GM19238 (cell line): ENCODE data around the gene SRC.

Experiments used
- DNase-seq: peaks from one replicate; pipeline ENCODE4 v3.0.0; 2011; ENCODE audit warnings: low spot score; ENCODE audit not compliant: insufficient read length

SRC gene

GRCh38 chr20:37345339-37346235, at the start of gene SRC:
Gene SRC (plus strand): TSS chr20:37346140. CDS start chr20:37384154, 38,014 bp downstream.
- peak; percentile 63 for DNase-seq

- DNase-seq = no peak
These were observed 49.6 kb upstream of the SRC start for GRCh38 chr20:37296371-37296770.

GRCh38 chr20:37297066-37297736, 48.7 kb upstream of the SRC start:
- no peak for DNase-seq

GRCh38 chr20:37298190-37298939, 47.6 kb upstream of the SRC start:
- DNase-seq = no peak

- DNase-seq = no peak
These were observed 46.0 kb upstream of the SRC start for GRCh38 chr20:37299718-37300528.

GRCh38 chr20:37301120-37301519, 44.8 kb upstream of the SRC start:
- no peak for DNase-seq

- DNase-seq = no peak
These were observed 44.4 kb upstream of the SRC start for GRCh38 chr20:37301558-37301957.

GRCh38 chr20:37302981-37303380, 43.0 kb upstream of the SRC start:
- DNase-seq = no peak

- no peak for DNase-seq
These were observed 42.3 kb upstream of the SRC start for GRCh38 chr20:37303637-37304036.

- DNase-seq = no peak
These were observed 40.9 kb upstream of the SRC start for GRCh38 chr20:37305079-37305478.

- no peak for DNase-seq
These were observed 40.1 kb upstream of the SRC start for GRCh38 chr20:37305839-37306238.

- DNase-seq = peak; percentile 61
These were observed 37.6 kb upstream of the SRC start for GRCh38 chr20:37308086-37309050.

GRCh38 chr20:37309290-37309689, 36.6 kb upstream of the SRC start:
- no peak for DNase-seq

GRCh38 chr20:37309936-37310590, 35.9 kb upstream of the SRC start:
- no peak for DNase-seq

GRCh38 chr20:37310951-37311350, 35.0 kb upstream of the SRC start:
- DNase-seq = no peak

GRCh38 chr20:37311710-37312355, 34.1 kb upstream of the SRC start:
- DNase-seq = no peak

GRCh38 chr20:37313546-37314091, 32.3 kb upstream of the SRC start:
- no peak for DNase-seq

GRCh38 chr20:37314099-37314498, 31.8 kb upstream of the SRC start:
- no peak for DNase-seq

GRCh38 chr20:37314617-37315016, 31.3 kb upstream of the SRC start:
- no peak for DNase-seq
